ENCODE results near the gene HNRNPM. TPM values are rescaled to one million over a fixed set of nuclear protein-coding genes. Genes with fewer than 3 reads are reported as not detected.

HNRNPM gene
- total and polyA plus RNA-seq, 2 experiments from 2014 or later = 69.3 to 159 TPM

DNA sequence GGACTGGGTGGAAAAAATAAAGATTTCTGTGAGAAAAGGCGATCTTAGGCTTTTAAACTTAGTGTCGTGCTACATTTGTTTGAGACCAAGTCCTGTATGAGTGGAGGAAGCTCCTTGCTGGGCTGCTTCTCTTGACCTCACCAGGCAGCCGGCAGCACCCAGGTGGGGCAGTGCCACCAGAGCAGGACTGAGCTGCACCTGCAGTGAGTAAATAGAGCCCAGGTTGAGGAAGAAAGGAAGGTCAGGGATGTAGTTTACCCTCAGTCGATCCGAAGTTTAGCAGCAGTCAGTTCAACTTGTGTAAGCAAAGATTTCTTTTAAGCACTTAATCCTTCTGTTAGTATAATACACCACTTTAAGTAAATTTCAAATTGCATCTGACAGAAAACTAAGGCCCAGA lies 13.6 kb downstream of the HNRNPM start:
- no peaks in the 10 kb centered on the region for H3K36me3 ChIP-seq (replicated peaks; ENCODE audit: insufficient read depth, low read depth)
- 45% methylated on average over 5 of the region's 5 CpGs for WGBS (ENCODE audit: low lambda C conversion rate, missing lambda C conversion rate)

DNA sequence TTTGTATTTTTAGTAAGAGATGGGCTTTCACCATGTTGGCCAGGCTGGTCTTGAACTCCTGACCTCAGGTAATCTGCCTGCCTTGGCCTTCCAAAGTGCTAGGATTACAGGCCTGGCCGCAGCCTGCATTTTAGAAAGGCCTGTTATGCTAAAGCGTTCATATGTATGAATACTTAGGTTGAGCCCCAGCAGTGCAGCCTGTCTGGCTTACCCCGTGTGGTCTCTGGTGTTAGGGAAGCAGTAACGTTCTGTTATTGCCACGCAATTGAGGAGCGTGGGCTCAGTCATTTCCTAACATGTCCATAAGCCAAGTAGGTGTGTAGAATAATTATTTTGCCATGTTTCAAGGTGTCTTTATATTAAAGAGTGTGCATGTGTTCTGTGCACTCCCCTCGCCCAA lies 14.3 kb downstream of the HNRNPM start:
- H3K27ac ChIP-seq = peak overlapping the region; percentile 47
- no peak overlapping the region for H3K4me3 ChIP-seq
- H3K79me2 ChIP-seq = peaks cover 100% of the 10 kb centered on the region
- H3K9me2 ChIP-seq (replicated peaks; ENCODE audit: insufficient read depth) = no peaks in the 10 kb centered on the region
- peaks cover 100% of the 10 kb centered on the region for H4K20me1 ChIP-seq (ENCODE audit: insufficient read depth, poor library complexity, severe bottlenecking)
- TF ChIP-seq, protein P1, sequence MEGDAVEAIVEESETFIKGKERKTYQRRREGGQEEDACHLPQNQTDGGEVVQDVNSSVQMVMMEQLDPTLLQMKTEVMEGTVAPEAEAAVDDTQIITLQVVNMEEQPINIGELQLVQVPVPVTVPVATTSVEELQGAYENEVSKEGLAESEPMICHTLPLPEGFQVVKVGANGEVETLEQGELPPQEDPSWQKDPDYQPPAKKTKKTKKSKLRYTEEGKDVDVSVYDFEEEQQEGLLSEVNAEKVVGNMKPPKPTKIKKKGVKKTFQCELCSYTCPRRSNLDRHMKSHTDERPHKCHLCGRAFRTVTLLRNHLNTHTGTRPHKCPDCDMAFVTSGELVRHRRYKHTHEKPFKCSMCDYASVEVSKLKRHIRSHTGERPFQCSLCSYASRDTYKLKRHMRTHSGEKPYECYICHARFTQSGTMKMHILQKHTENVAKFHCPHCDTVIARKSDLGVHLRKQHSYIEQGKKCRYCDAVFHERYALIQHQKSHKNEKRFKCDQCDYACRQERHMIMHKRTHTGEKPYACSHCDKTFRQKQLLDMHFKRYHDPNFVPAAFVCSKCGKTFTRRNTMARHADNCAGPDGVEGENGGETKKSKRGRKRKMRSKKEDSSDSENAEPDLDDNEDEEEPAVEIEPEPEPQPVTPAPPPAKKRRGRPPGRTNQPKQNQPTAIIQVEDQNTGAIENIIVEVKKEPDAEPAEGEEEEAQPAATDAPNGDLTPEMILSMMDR (IDR thresholded peaks at IDR 0.05; ENCODE audit: poor library complexity) = no peak
- TF ChIP-seq EZH2 (IDR thresholded peaks at IDR 0.05; ENCODE audit: borderline replicate concordance) (no peak), EZH2phosphoT487 (IDR thresholded peaks at IDR 0.05; ENCODE audit: low read depth, severe bottlenecking, unreplicated experiment) (no peak)
- no peak for DNase-seq (ENCODE audit: low spot score)
- no peaks in the 10 kb centered on the region for H3K27me3 ChIP-seq
- H3K36me3 ChIP-seq (replicated peaks; ENCODE audit: insufficient read depth, low read depth) = no peaks in the 10 kb centered on the region
- H3K4me2 ChIP-seq = peak overlapping the region; percentile 47
- H2AFZ ChIP-seq = no peak overlapping the region
- WGBS (ENCODE audit: low lambda C conversion rate, missing lambda C conversion rate) = 59% methylated on average over 7 of the region's 7 CpGs
- peaks cover 49% of the 10 kb centered on the region for H3K4me1 ChIP-seq (ENCODE audit: insufficient read depth)
- no peaks in the 10 kb centered on the region for H3K9me3 ChIP-seq (ENCODE audit: low read depth)

More for the DNA sequence above, 13.6 kb downstream of the HNRNPM start:
- DNase-seq (ENCODE audit: low spot score) = no peak
- Histone ChIP-seq H4K20me1 (ENCODE audit: insufficient read depth, poor library complexity, severe bottlenecking) (peaks cover 100% of the 10 kb centered on the region), H3K9me2 (replicated peaks; ENCODE audit: insufficient read depth) (no peaks in the 10 kb centered on the region), H3K79me2 (peaks cover 100% of the 10 kb centered on the region), H3K27me3 (no peaks in the 10 kb centered on the region), H3K9me3 (ENCODE audit: low read depth) (no peaks in the 10 kb centered on the region), H3K4me3 (no peak overlapping the region), H2AFZ (no peak overlapping the region), H3K4me2 (peak overlapping the region; percentile 47), H3K4me1 (ENCODE audit: insufficient read depth) (peaks cover 49% of the 10 kb centered on the region), H3K27ac (peak overlapping the region; percentile 47)
- TF ChIP-seq EZH2phosphoT487 (IDR thresholded peaks at IDR 0.05; ENCODE audit: low read depth, severe bottlenecking, unreplicated experiment) = no peak
- TF ChIP-seq, protein P1 (IDR thresholded peaks at IDR 0.05; ENCODE audit: poor library complexity) = no peak
- no peak for TF ChIP-seq EZH2 (IDR thresholded peaks at IDR 0.05; ENCODE audit: borderline replicate concordance)

DNA sequence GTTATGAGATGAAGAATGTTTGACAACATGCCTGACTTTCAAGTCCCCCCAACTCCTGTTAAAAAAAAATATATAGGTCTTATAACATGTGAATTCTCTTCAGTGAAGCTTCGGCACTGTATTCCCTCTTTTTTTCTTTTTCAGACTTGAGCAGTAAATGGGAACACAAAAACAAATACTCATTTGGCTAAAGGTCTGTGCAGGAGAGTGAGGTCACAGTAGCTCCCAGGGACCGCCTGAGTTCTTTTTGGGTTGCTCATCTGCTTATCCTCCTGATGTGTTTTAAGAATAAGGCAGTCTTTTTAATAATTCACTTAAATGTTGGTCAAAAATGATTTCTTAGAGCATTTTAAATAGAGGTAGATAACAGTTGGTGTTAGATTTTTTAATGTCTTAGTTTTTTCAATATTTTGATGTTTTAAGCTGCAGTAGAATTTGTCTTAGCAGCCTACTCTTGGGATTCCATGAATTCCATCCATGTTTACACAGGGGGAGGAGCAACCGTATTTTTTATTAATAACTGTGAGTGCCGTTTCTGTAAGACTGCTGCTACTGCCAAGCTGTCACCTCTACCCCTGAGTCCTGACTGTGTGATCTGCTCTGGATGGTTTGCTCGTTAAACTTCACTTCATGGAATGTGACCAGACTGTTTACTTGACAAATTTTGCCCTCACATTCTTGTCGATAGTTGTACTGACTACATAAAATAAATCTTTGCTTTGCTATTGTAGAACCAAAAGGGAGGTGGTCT lies 14.9 kb downstream of the HNRNPM start:
- no peaks in the 10 kb centered on the region for H3K9me2 ChIP-seq (replicated peaks; ENCODE audit: insufficient read depth)
- H3K36me3 ChIP-seq (replicated peaks; ENCODE audit: insufficient read depth, low read depth) = peaks cover 6% of the 10 kb centered on the region
- WGBS (ENCODE audit: low lambda C conversion rate, missing lambda C conversion rate) = 19% methylated on average over 6 of the region's 6 CpGs
- H3K4me2 ChIP-seq = peak overlapping the region; percentile 47
- no peaks in the 10 kb centered on the region for H3K9me3 ChIP-seq (ENCODE audit: low read depth)
- H3K4me1 ChIP-seq (ENCODE audit: insufficient read depth) = peaks cover 49% of the 10 kb centered on the region
- H3K27ac ChIP-seq = peak overlapping the region; percentile 47
- H2AFZ ChIP-seq = no peak overlapping the region
- no peak for DNase-seq (ENCODE audit: low spot score)
- TF ChIP-seq EZH2phosphoT487 (IDR thresholded peaks at IDR 0.05; ENCODE audit: low read depth, severe bottlenecking, unreplicated experiment) = no peak
- no peak for TF ChIP-seq EZH2 (IDR thresholded peaks at IDR 0.05; ENCODE audit: borderline replicate concordance)
- TF ChIP-seq, protein P1 (IDR thresholded peaks at IDR 0.05; ENCODE audit: poor library complexity) = no peak
- no peaks in the 10 kb centered on the region for H3K27me3 ChIP-seq
- no peak overlapping the region for H3K4me3 ChIP-seq
- peaks cover 100% of the 10 kb centered on the region for H4K20me1 ChIP-seq (ENCODE audit: insufficient read depth, poor library complexity, severe bottlenecking)
- peaks cover 100% of the 10 kb centered on the region for H3K79me2 ChIP-seq

Measured in hepatocyte (in vitro differentiated cells).